Sigmoid colon (tissue), 4 donors: ENCODE results near the gene CEACAM16.

Experiments
- EP300 ChIP-seq, 4 donors: sonication (generic); formaldehyde crosslinking; IDR thresholded peaks; one replicate each; pipeline ENCODE4 v1.6.1; 2017; ENCODE audit warnings: antibody characterized with exemption in 4 of 4
- POLR2A ChIP-seq, 2 donors: fragments of 450-650 bp; IDR thresholded peaks; one replicate each; pipeline ENCODE4 v1.6.1; 2016; ENCODE audit warnings: antibody characterized with exemption in 2 of 2, mild to moderate bottlenecking in 2 of 2, moderate library complexity in 2 of 2
- POLR2AphosphoS5 ChIP-seq, 4 donors: sonication (generic); formaldehyde crosslinking; IDR thresholded peaks; one replicate each; pipeline ENCODE4 v1.6.1; 2017; ENCODE audit warnings: antibody characterized with exemption in 4 of 4
- TF ChIP-seq, protein P1 (sequence below), 4 experiments: fragments of 450-650 bp in 3 of 4; fragments of 200-600 bp in 1 of 4; IDR thresholded peaks; one replicate each; pipeline ENCODE4 v1.5.1; 2016 to 2019; ENCODE audit warnings: antibody characterized with exemption in 4 of 4, mild to moderate bottlenecking in 3 of 4, moderate library complexity in 2 of 4

DNA sequence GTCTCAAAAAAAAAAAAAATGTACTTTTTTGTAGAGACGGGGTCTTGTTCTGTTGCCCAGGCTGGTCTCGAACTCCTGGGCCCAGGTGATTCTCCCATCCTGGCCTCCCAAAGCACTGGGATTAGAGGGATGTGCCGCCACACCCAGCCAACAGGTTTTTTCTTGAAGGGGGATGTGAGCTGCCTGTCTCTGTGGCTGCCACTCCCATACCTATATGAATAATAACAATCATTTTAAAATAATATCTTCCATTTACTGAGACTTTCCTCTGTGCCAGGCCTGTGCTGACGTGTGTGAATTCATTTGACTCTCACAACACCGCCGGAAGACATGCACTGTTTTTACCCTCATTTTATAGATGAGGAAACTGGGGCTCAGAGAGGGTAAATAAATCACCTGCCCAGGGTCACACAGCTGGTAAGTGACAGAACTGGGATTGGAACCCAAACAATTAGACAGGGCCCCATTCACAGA lies 42.3 kb downstream of the CEACAM16 start:
- TF ChIP-seq POLR2AphosphoS5 (IDR thresholded peaks at IDR 0.05) (no peak), POLR2A (IDR thresholded peaks at IDR 0.05) (no peak), EP300 (IDR thresholded peaks at IDR 0.05) (no peak)
- TF ChIP-seq, protein P1, sequence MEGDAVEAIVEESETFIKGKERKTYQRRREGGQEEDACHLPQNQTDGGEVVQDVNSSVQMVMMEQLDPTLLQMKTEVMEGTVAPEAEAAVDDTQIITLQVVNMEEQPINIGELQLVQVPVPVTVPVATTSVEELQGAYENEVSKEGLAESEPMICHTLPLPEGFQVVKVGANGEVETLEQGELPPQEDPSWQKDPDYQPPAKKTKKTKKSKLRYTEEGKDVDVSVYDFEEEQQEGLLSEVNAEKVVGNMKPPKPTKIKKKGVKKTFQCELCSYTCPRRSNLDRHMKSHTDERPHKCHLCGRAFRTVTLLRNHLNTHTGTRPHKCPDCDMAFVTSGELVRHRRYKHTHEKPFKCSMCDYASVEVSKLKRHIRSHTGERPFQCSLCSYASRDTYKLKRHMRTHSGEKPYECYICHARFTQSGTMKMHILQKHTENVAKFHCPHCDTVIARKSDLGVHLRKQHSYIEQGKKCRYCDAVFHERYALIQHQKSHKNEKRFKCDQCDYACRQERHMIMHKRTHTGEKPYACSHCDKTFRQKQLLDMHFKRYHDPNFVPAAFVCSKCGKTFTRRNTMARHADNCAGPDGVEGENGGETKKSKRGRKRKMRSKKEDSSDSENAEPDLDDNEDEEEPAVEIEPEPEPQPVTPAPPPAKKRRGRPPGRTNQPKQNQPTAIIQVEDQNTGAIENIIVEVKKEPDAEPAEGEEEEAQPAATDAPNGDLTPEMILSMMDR (IDR thresholded peaks at IDR 0.05): no peak
